Mucosa of descending colon (tissue), 3 donors: ENCODE measurements around the gene TMPRSS11A. TPM values are rescaled to one million over a fixed set of nuclear protein-coding genes. Genes with fewer than 3 reads are reported as not detected.

Source experiments
- ATAC-seq: fragments of 200-7000 bp; cut with Tn5 transposase; one replicate; pipeline ENCODE4 v1.9.1; 2020; ENCODE audit warnings: mild to moderate bottlenecking, moderate library complexity
- DNase-seq, 3 donors: peaks; one replicate each; pipeline ENCODE4 v3.0.0-alpha.2; 2020
- H3K36me3 ChIP-seq: fragments of 200-600 bp; one replicate; pipeline ENCODE4 v1.8.0; 2021; ENCODE audit warnings: low read depth, mild to moderate bottlenecking
- H3K4me1 ChIP-seq: fragments of 200-600 bp; one replicate; pipeline ENCODE4 v1.8.0; 2021; ENCODE audit warnings: low read depth, mild to moderate bottlenecking
- H3K4me3 ChIP-seq: fragments of 200-600 bp; one replicate; pipeline ENCODE4 v1.8.0; 2021; ENCODE audit warnings: mild to moderate bottlenecking
- H3K9me3 ChIP-seq: fragments of 200-600 bp; one replicate; pipeline ENCODE4 v1.8.0; 2021; ENCODE audit warnings: mild to moderate bottlenecking
- CTCF ChIP-seq: fragments of 200-600 bp; IDR thresholded peaks from one replicate; pipeline ENCODE4 v1.8.0; 2022; ENCODE audit warnings: antibody characterized with exemption, mild to moderate bottlenecking
- intact Hi-C, 2 donors: fragments of 100-400 bp; cut with DNase I in 1 of 2; cut with micrococcal nuclease in 1 of 2; formaldehyde crosslinking; loops; one replicate each; pipeline versions ENCODE4 v1.11.0 to v1.11.1; 2022; cut with DNase I, micrococcal nuclease
- total RNA-seq, 3 donors: library from RNA; stranded (reverse); fragmentation: NEBNext Ultra II Directional in 2 of 3; extraction: Animal tissue kit (Norgen Biotek cat#: 25700) in 2 of 3; gene quantifications; one replicate each; pipeline versions ENCODE4 v1.2.1 to v1.2.4, GENCODE V29; 2021 to 2023
- donor health status: DM: no; HTN: no; CAD: no; lungs with moderate emphysema.
- donor health status: DM: no; HTN: no; CAD: no.
- donor health status: DM: no; HTN: yes; CAD: no.

The TMPRSS11A gene
- total RNA-seq, 3 donors from 2014 or later: not detected

GRCh38 chr4:67928546-67928945, 34.7 kb downstream of the TMPRSS11A start:
- no peak for TF ChIP-seq CTCF
- no peaks in the 10 kb centered on the region for H3K36me3 ChIP-seq
- DNase-seq (no peak), ATAC-seq (no peak)
- no peaks in the 10 kb centered on the region for H3K9me3 ChIP-seq
- no peaks in the 10 kb centered on the region for H3K4me1 ChIP-seq
- no peak overlapping the region for H3K4me3 ChIP-seq
- intact Hi-C loops: no loop called here

GRCh38 chr4:67927251-67927650, 36.0 kb downstream of the TMPRSS11A start:
- no peaks in the 10 kb centered on the region for H3K36me3 ChIP-seq
- H3K4me1 ChIP-seq: no peaks in the 10 kb centered on the region
- no peak for TF ChIP-seq CTCF
- H3K4me3 ChIP-seq: no peak overlapping the region
- DNase-seq (no peak), ATAC-seq (no peak)
- intact Hi-C loops: no loop called here
- no peaks in the 10 kb centered on the region for H3K9me3 ChIP-seq

- Histone ChIP-seq H3K36me3 (no peaks in the 10 kb centered on the region), H3K4me1 (no peaks in the 10 kb centered on the region), H3K4me3 (no peak overlapping the region), H3K9me3 (no peaks in the 10 kb centered on the region)
- no peak for TF ChIP-seq CTCF
- no peak for ATAC-seq
- DNase-seq: no peak
- intact Hi-C loops: no loop called here
Measured at GRCh38 chr4:67926485-67926884, 36.8 kb downstream of the TMPRSS11A start.

DNA sequence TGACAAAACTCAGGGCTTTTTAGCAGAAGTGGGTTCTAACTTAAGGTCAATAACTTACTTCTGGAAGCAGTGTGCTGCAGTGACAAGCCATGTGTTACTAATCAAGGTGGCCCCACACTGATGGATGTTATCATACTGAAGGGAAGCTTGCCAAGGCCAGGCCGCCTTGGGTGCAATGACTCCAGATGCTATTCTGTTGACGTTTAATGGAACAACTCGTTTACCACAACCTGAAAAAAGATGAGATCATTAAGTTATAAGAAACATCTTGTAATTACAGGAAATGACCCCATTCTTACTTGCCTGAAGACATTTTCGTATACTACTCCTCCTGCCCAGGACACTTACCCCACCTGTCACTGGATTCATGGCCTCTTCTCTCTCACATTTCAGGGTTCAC, 40.6 kb downstream of the TMPRSS11A start:
- DNase-seq (no peak), ATAC-seq (no peak)
- no peaks in the 10 kb centered on the region for H3K9me3 ChIP-seq
- H3K36me3 ChIP-seq: no peaks in the 10 kb centered on the region
- no peak overlapping the region for H3K4me3 ChIP-seq
- TF ChIP-seq CTCF: no peak
- intact Hi-C loops: no loop called here
- H3K4me1 ChIP-seq: no peaks in the 10 kb centered on the region

GRCh38 chr4:67918428-67918827, 44.9 kb downstream of the TMPRSS11A start:
- intact Hi-C loops: no loop called here
- H3K4me1 ChIP-seq: no peaks in the 10 kb centered on the region
- H3K4me3 ChIP-seq: no peak overlapping the region
- H3K36me3 ChIP-seq: no peaks in the 10 kb centered on the region
- H3K9me3 ChIP-seq: no peaks in the 10 kb centered on the region
- DNase-seq: no peak
- ATAC-seq: no peak
- TF ChIP-seq CTCF: no peak

DNA sequence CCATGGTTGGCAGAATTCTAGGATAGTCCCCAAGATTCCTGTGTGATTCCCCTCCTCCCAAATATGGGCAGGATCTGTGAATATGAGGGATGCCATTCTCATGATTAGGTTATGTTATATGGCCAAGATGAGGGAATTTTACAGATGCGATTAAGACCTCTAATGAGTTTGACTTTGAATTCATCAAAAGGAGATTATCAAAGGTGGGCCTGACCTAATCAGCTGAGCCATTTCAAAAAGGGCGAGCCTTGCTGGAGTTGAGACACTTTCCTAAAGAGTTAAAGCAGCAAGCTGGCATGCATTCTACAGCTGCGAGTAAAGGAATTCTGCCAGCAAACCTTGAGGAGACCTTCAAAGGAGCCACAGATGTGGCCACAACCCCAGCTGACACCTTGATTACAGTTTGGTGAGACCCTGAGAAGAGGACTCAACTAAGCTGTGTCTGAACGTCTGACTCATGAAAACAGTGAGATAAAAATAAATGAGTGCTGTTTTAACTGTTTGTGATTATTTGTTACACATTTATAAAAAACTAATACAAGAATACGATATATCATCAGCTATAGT, 47.8 kb downstream of the TMPRSS11A start:
- intact Hi-C loops: no loop called here
- H3K4me3 ChIP-seq: no peak overlapping the region
- no peaks in the 10 kb centered on the region for H3K9me3 ChIP-seq
- no peaks in the 10 kb centered on the region for H3K4me1 ChIP-seq
- DNase-seq: no peak
- H3K36me3 ChIP-seq: no peaks in the 10 kb centered on the region
- TF ChIP-seq CTCF: no peak
- ATAC-seq: no peak
